ENCODE measurements around the gene EPB41L2.

- no peak for TF ChIP-seq EP300 (IDR thresholded peaks at IDR 0.05)
- TF ChIP-seq, protein P1, sequence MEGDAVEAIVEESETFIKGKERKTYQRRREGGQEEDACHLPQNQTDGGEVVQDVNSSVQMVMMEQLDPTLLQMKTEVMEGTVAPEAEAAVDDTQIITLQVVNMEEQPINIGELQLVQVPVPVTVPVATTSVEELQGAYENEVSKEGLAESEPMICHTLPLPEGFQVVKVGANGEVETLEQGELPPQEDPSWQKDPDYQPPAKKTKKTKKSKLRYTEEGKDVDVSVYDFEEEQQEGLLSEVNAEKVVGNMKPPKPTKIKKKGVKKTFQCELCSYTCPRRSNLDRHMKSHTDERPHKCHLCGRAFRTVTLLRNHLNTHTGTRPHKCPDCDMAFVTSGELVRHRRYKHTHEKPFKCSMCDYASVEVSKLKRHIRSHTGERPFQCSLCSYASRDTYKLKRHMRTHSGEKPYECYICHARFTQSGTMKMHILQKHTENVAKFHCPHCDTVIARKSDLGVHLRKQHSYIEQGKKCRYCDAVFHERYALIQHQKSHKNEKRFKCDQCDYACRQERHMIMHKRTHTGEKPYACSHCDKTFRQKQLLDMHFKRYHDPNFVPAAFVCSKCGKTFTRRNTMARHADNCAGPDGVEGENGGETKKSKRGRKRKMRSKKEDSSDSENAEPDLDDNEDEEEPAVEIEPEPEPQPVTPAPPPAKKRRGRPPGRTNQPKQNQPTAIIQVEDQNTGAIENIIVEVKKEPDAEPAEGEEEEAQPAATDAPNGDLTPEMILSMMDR (IDR thresholded peaks at IDR 0.05) = no peak
- no peak for TF ChIP-seq POLR2A (IDR thresholded peaks at IDR 0.05)
Observed at GRCh38 chr6:131017962-131018361, 45.1 kb downstream of the EPB41L2 start.
